Epithelial cell of esophagus (primary cell): Measurements from ENCODE around the gene DPM3.

Experiments used
- DNase-seq: peaks from one replicate; pipeline ENCODE4 v3.0.0; 2010; ENCODE audit warnings: low read depth
- H3K4me3 ChIP-seq: 2 replicates; pipeline ENCODE4 v1.5.1; 2011; ENCODE audit warnings: mild to moderate bottlenecking, low read length, control low read depth
- TF ChIP-seq, protein P1 (sequence below): IDR thresholded peaks from 2 replicates; pipeline ENCODE4 v1.5.1; 2011; ENCODE audit warnings: low read depth, mild to moderate bottlenecking, low read length, control low read depth, inconsistent platforms; ENCODE audit not compliant: insufficient read depth; ENCODE audit errors: missing control alignments

The DPM3 gene

DNA sequence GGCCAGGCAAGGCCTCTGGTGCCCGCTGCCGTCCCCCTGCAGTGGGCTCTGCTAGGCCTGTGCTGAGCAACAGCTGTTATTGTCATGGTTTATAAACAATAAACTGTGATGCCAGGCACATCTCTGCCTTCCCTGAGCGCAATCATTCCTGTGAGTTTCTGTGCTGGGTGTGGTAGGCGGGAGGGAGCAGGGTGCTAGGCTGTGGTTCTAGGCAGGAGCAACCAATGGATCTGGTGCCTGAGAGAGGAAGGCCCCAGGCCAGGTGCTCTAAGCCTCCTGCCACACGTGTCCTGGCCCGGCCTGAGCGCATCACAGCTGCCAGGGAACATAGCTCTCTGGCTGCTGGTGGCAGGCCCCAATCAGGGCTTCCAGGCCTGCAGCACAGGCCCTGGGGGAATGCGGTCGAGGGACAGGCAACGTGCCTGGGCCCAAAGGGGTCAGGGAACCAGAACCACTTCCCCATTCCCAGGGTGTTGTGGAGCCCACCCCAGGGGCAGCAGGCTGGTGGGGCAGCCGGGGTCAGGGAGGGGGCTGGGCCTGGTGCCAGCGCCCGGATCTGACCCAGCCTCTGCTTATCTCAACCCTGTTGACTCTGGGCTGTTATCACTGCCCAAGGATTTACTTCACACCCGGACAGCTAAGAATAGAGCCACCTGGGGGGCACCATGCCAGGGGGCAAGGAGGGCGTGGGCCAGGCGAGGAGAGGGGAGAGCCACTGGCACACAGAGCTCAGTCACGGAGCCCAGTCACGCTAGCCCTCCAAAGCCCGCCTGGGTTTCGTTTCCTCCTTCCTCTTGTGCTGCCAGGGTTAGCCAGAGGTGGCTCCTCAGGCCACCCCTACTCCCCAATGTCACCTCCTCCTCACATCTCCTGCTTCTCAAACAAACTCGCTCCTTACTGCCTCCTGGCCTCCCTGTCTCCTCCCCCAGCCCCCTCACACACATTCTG, 44.8 kb upstream of the DPM3 start:
- TF ChIP-seq, protein P1, sequence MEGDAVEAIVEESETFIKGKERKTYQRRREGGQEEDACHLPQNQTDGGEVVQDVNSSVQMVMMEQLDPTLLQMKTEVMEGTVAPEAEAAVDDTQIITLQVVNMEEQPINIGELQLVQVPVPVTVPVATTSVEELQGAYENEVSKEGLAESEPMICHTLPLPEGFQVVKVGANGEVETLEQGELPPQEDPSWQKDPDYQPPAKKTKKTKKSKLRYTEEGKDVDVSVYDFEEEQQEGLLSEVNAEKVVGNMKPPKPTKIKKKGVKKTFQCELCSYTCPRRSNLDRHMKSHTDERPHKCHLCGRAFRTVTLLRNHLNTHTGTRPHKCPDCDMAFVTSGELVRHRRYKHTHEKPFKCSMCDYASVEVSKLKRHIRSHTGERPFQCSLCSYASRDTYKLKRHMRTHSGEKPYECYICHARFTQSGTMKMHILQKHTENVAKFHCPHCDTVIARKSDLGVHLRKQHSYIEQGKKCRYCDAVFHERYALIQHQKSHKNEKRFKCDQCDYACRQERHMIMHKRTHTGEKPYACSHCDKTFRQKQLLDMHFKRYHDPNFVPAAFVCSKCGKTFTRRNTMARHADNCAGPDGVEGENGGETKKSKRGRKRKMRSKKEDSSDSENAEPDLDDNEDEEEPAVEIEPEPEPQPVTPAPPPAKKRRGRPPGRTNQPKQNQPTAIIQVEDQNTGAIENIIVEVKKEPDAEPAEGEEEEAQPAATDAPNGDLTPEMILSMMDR: no peak
- no peak overlapping the region for H3K4me3 ChIP-seq
- peak; percentile 37 for DNase-seq

DNA sequence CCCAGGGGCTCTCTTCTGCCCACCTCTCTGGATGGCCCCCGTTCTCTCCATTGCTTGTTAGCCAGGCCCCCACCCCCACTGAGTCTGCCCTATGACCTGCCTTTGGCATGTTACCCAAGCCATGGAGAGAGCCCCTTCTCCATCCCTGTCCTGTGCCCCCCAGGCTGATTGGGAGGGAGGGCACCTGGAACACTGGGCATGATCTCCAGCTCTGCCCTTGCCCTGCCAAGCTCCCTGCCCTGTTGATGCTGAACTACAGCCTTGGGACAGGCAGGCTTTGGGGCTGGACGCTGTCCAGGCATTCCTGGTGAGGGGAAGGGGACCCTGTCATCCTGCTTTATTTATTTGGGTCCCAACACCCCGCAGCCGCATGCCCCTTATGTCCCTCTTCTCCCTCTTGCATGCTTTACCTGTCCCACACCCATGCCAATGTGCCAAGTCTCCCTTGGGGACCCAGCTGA, 44.0 kb upstream of the DPM3 start:
- TF ChIP-seq, protein P1: no peak
- H3K4me3 ChIP-seq: no peak overlapping the region
- DNase-seq: no peak

DNA sequence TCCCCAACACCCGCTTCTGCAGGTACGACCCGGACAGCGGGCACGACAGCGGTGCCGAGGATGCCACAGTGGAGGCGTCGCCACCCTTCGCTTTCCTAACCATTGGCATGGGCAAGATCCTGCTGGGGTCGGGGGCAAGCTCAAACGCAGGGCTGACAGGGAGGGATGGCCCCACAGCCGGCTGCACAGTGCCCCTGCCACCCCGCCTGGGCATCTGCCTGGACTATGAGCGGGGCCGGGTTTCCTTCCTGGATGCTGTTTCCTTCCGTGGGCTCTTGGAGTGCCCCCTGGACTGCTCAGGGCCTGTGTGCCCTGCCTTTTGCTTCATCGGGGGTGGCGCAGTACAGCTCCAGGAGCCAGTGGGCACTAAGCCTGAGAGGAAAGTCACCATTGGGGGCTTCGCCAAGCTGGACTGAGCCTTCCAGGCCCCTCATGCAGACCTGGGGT, 43.5 kb upstream of the DPM3 start:
- H3K4me3 ChIP-seq: no peak overlapping the region
- TF ChIP-seq, protein P1: no peak

DNA sequence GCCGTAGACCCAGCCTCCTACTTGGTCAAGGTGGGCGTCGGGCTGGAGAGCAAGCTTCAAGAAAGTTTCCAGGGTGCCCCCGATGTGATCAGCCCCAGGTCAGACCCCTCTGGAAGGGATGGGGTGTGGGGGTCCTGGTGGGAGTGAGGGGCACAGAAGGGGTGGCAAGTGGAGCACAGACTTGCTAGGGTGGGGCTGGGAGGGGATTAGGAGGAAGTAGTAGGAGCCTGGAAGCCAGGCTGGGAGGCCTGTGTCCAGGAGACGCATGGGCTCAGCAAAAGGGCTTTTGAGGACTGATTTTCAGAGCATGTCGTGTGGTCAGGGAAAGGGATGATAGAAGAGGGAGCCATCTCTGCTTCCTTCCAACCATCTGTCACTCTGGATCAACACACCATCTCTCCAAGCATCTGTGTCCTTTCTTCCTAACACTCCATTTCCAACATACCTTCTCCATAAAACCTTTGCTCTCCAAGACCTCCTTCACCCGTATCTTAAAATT, 41.8 kb upstream of the DPM3 start:
- DNase-seq: no peak
- H3K4me3 ChIP-seq: no peak overlapping the region
- TF ChIP-seq, protein P1: no peak

More for the DNA sequence above, 43.5 kb upstream of the DPM3 start:
- DNase-seq: no peak

DNA sequence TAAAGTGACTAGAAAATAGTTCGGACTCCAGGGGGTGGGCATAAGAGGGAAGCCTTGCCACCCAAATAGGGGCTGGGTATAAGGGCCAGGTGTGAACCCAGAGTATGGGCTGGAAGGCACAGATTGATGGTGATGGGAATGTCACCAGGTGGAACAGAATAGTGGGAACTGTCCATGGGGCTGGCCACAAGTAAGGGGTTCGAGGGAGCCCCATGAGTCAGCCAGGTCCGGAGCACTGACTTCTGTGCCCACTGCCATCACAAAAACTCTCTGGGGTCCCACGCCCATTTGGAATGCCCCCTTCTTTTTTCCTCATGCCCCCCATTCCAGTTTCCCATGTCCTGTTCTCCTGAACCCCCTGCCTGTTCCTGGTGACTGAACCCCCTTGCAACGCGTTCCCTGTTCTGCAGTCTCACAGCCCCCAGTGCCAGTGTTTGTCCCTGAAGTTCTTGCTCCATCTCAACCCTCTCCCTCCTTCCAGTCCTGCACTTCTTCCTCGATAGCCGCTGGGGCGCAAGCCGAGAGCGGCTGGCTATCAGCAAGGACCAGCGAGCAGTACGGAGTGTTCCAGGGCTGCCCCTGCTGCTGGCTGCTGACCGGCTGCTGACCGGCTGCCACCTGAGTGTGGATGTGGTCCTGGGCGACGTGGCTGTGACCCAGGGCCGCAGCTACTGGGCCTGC, 41.2 kb upstream of the DPM3 start:
- DNase-seq: no peak
- TF ChIP-seq, protein P1: no peak
- H3K4me3 ChIP-seq: no peak overlapping the region

DNA sequence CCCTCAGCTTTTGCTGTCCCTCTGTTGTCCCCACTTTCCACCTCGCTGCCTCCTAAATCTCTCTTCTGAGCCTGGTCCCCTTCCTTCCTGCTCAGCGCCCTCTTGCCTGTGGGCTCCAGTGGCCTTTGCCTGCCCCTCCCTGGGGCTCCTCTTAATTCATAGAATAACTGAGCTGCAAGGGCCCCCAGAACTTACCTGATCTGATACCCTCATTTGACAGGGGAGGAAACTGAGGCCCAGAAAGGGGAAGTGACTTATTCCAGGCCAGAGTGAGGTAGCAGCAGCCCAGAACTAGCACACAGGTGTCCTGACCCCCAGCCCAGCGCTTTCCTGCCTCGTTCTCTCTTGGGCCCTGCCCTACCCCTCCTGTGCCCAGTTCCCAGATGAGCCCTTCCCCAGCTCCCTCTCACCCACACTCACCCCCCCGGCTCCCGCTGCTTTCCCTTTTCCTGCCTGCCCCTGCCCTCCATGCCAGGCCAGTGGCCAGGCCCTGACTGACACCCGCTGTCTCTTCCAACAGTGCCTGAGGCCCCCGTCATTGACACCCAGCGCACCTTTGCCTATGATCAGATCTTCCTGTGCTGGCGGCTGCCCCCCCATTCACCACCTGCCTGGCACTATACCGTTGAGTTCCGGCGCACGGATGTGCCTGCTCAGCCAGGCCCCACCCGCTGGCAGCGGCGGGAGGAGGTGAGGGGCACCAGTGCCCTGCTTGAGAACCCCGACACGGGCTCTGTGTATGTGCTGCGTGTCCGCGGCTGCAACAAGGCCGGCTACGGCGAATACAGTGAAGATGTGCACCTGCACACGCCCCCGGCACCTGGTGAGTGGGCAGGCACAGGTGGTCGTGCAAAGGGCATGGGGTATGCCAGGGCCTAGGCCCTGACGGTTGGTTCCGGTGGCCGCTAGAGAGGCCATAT, 39.0 kb upstream of the DPM3 start:
- no peak overlapping the region for H3K4me3 ChIP-seq
- TF ChIP-seq, protein P1: no peak

More for the DNA sequence above, 39.0 kb upstream of the DPM3 start:
- DNase-seq: no peak
